ENCODE data around the gene MTMR3.
A peak's percentile ranks its signal among the peaks of the same experiment; 100 is the strongest.

MTMR3 gene

DNA sequence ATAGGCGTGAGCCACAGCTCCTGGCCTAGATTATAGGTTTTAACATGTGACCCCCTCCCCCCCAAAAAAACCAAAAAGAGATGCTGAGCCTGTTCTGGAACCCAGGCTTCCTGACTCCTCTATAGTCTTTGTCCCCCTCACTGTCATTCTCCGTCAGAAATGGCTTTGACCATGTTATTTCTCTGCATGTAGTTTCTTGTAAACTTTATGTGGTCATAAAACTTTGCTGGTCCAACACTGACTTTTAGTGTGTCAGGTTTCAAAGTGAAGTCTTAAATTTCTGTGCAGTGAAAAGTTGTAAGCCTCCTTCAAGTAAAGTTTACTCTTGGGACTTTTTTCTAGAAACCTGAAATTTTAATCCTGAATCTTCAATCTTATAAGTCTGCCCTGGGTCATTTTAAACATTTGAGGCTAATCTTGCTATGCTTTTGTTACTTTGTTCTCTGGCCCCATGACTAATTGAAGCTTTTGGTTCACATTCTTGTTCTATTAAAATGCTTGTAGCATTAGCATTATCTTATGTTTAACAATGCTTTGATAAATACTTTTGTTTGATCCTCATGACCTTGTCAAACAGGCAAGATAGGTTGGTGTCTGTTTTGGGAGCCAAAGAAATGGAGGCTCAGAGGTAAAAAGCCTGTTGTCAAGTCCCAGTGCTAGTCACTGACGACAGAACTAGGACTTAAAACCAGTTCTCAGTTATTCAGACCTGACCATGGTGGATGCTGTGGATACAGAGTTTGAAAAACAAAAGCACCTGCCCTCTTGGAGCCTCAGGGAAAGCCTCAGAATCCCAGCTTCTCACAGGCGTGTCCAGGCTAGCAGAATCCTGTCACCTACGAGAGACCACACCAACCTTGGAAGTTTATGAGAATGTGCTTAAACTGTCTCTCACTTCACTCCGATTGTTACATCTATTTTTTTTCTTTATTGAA is 109.6 kb downstream of the MTMR3 start:
- Mint-ChIP-seq H3K4me3 (no peak overlapping the region), H3K27ac (no peak overlapping the region), H3K4me1 (no peaks in the 10 kb centered on the region), H3K9me3 (no peaks in the 10 kb centered on the region), H3K27me3 (no peaks in the 10 kb centered on the region)
- ATAC-seq (no peak), DNase-seq (no peak)

DNA sequence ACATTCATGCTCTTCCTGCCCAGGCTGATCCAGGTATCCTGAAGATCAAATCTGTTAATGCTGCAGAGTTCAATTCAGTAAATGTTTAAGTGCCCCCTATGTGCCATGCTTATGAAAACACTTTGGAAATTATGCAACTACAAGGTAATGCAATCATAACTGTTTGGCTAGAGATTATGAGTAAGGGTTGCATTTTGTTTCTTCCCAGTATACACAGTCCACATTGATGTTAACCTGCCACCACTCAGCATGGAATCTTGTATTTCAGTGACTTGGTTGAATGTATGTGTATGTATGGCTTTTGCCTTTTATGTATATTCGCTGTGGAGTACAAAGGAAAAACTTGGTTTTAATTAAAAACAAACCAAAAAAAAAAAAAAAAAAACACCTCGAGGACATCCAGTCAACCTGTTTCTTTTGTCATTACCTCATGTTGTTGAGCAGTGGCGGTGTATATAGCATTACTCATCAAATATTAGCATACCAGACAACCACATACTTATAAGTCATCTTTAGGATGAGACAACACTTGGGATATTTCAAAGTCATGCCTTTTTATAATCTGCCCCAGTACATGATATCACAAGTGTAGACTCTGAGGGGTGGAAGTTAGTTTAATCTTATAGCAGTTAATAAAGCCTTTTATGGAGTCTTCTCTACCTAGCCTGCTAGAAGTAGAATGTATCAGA is 111.2 kb downstream of the MTMR3 start:
- ATAC-seq (peak; percentile 85), DNase-seq (no peak)
- no peaks in the 10 kb centered on the region for H3K27me3 Mint-ChIP-seq
- H3K27ac Mint-ChIP-seq: peak overlapping the region in 1 of 2 donors; percentile 63
- no peak overlapping the region for H3K4me3 Mint-ChIP-seq
- H3K9me3 Mint-ChIP-seq: no peaks in the 10 kb centered on the region
- H3K4me1 Mint-ChIP-seq: no peaks in the 10 kb centered on the region

DNA sequence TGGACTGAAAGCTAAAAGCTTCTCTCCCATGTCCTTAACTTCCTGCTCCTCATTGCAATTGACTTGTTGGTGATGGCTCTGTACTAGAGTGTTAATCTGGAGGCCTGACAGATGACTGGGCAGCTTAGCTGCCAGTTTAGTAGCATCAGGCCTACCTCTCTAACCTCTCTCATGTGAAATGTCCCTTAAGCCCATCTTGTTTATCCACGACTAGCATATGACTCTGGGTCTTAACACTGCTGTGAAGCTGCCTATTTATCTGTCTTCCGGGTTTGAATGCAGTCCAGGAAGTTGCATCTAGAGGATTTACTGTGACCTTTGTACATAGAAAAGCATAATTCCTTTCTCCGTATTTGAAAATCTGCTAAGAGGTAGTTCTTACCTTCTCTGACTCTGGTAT is 112.0 kb downstream of the MTMR3 start:
- H3K4me3 Mint-ChIP-seq: no peak overlapping the region
- no peaks in the 10 kb centered on the region for H3K27me3 Mint-ChIP-seq
- no peak overlapping the region for H3K27ac Mint-ChIP-seq
- no peaks in the 10 kb centered on the region for H3K9me3 Mint-ChIP-seq
- H3K4me1 Mint-ChIP-seq: no peaks in the 10 kb centered on the region
- no peak for ATAC-seq
- no peak for DNase-seq

DNA sequence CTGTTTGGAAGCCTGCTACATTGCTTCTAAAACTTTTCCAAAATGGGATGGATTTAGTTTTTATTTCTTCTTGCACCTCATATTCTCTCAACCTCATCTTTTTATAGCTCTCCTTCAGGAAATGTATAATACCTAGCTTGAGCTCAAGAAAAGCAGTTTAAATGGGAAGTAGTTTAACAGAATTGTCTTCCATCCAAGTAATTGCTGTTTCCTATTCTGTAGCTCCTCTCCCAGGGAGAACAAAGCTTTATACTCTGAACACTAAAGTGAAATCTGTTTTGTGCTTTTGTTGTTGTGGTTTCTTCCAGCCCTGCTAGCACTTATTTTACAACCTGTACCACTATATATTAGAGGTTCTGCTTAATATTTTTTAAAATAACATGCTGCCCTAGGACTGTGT is 114.1 kb downstream of the MTMR3 start:
- DNase-seq (no peak), ATAC-seq (no peak)
- H3K4me1 Mint-ChIP-seq: peaks cover 7% of the 10 kb centered on the region
- peak overlapping the region in 1 of 2 donors; percentile 54 for H3K27ac Mint-ChIP-seq
- no peak overlapping the region for H3K4me3 Mint-ChIP-seq
- H3K9me3 Mint-ChIP-seq: no peaks in the 10 kb centered on the region
- H3K27me3 Mint-ChIP-seq: no peaks in the 10 kb centered on the region

DNA sequence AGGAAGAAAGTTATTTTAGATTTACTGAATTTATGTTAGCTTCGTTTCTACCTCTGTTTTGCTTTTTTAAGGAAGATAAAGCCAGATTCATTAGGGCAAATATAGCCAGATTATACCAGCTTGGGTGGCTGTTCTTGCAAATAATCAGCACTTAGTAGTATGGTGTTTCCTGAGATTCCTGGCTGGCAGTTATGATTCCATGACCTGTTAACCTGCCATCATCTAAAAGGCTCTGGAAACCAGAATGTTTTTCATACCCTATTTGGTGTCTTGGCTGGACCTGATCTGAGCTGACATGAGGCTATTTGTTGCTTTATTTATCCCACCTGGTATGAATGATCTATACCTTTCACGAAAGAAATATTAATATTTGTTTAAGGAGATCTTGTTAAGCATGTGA is 114.5 kb downstream of the MTMR3 start:
- Mint-ChIP-seq H3K27ac (no peak overlapping the region), H3K4me3 (no peak overlapping the region), H3K27me3 (no peaks in the 10 kb centered on the region), H3K9me3 (no peaks in the 10 kb centered on the region), H3K4me1 (peaks cover 7% of the 10 kb centered on the region)
- ATAC-seq (no peak), DNase-seq (no peak)

DNA sequence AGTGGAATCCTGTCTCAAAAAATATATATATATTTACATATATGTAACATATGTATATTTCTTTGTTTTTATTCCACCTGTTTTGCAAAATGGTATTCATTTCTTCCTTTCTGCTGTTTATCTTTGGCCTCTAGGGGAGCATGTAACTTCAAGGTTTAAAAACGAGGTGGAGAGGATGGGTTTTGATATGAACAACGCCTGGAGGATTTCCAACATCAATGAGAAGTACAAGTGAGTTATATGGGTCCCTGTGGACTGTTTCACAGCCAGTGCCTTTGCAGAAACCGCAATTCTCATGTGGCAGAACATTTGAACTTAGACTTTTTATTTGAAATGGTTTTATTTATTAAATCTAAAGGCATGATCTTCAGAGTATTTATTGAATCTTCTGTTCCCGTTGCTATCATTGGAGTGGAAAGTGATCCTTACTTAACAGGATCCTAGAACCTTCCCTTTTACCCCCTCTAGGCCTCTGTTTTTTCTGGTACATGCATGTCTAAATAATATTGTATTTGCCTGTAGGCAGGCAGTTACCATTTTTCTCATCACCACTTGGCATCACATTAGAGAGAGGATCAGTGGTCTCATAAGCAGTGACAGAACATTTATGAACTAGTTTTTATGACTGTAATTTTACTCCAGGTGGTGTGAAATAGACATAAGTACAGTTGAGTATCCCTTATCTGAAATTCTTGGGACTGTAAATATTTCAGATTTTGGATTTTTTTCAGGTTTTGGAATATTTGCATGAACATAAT is 115.8 kb downstream of the MTMR3 start:
- DNase-seq (no peak), ATAC-seq (no peak)
- no peaks in the 10 kb centered on the region for H3K27me3 Mint-ChIP-seq
- H3K27ac Mint-ChIP-seq: no peak overlapping the region
- H3K4me3 Mint-ChIP-seq: no peak overlapping the region
- H3K4me1 Mint-ChIP-seq: peaks cover 7% of the 10 kb centered on the region
- no peaks in the 10 kb centered on the region for H3K9me3 Mint-ChIP-seq

DNA sequence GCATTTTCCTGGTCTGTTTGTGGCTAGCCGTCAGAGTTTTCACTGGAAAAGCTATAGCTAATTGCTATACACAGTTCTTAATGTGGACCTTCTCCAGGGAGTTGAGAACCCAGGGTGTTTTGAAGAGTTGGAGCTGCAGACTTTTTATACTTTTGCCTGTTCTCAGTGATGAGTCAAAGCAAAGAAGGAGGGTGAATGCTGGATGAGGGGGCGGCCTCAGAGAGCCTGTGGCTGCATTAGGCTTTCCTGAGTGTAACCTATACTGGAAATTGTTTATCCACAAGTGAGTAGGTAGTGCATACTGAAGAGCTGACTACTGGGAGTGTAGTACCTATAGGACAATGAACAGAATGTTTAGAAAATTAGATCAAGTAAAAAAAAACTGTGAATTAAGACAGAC is 117.6 kb downstream of the MTMR3 start:
- ATAC-seq: no peak
- DNase-seq: no peak
- no peaks in the 10 kb centered on the region for H3K27me3 Mint-ChIP-seq
- peaks cover 7% of the 10 kb centered on the region for H3K4me1 Mint-ChIP-seq
- no peak overlapping the region for H3K27ac Mint-ChIP-seq
- no peak overlapping the region for H3K4me3 Mint-ChIP-seq
- H3K9me3 Mint-ChIP-seq: no peaks in the 10 kb centered on the region

DNA sequence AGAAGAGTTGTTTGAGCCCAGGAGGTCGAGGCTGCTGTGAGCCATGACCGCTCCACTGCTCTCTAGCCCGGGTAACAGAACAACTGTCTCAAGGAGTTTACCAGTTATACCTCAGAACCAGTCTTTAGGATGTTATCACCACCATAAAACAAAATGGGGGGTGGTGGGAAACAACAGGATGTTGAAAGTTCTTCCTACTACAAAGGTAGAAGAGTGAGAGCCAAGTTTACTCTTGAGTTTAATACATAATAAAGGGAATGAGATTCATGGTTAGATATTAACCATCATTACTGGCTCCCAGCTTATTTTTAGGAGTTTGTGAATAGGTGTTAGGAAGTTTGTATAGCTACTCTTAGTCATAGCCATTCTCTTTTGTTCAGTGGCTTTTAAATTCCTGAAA is 118.5 kb downstream of the MTMR3 start:
- H3K4me1 Mint-ChIP-seq: peaks cover 7% of the 10 kb centered on the region
- no peaks in the 10 kb centered on the region for H3K9me3 Mint-ChIP-seq
- ATAC-seq (no peak), DNase-seq (no peak)
- H3K27me3 Mint-ChIP-seq: no peaks in the 10 kb centered on the region
- H3K4me3 Mint-ChIP-seq: no peak overlapping the region
- H3K27ac Mint-ChIP-seq: no peak overlapping the region

DNA sequence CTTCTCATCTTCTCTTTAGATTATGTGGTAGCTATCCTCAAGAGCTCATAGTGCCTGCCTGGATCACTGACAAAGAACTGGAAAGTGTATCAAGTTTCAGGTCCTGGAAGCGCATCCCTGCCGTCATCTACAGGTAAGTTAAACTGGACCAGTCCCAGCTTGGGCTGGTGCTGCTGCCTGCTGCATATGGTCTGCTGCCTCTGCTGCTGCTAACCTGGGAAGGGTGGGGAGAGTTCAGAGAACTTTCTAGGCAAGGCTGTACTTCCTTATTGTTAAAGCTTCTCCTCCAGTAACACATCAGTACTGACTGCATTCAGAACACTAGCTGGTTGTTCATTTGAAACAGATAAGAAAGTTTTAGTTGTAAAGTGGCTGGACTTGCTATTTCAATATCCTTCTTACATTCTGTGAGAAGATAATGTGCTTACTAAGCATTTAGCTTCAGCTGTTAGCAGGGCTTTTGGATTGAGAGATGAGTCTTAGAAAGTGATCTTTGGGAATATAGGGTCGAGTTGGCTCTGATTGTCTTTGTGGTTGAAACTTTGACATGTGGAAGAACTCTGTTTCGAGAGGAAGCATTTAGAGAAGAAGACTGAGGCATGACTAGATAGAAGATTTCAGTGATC is 120.0 kb downstream of the MTMR3 start:
- Mint-ChIP-seq H3K9me3 (no peaks in the 10 kb centered on the region), H3K4me1 (peaks cover 7% of the 10 kb centered on the region), H3K27ac (no peak overlapping the region), H3K4me3 (no peak overlapping the region), H3K27me3 (no peaks in the 10 kb centered on the region)
- ATAC-seq (no peak), DNase-seq (no peak)

DNA sequence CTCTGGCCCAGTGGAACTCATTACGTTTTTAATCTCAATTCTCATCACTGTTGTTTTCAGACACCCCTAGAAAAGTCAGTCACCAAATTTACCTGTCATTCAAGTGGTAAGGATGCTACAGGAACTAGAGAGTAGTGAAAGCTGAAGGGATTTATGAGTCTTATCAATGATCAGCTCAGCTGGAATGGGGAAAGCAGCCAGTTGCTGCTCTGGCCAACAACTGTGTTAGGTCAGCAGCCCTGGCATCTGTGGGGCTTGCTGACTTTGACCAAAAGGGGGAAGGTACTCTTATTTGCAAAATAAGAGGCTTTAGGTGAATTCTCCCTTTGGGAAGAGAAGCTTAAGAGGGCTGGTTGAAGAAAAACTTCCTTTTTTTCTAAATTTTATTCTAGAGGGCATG is 121.1 kb downstream of the MTMR3 start:
- ATAC-seq (no peak), DNase-seq (no peak)
- Mint-ChIP-seq H3K4me1 (peaks cover 7% of the 10 kb centered on the region), H3K4me3 (no peak overlapping the region), H3K27me3 (no peaks in the 10 kb centered on the region), H3K9me3 (no peaks in the 10 kb centered on the region), H3K27ac (no peak overlapping the region)

DNA sequence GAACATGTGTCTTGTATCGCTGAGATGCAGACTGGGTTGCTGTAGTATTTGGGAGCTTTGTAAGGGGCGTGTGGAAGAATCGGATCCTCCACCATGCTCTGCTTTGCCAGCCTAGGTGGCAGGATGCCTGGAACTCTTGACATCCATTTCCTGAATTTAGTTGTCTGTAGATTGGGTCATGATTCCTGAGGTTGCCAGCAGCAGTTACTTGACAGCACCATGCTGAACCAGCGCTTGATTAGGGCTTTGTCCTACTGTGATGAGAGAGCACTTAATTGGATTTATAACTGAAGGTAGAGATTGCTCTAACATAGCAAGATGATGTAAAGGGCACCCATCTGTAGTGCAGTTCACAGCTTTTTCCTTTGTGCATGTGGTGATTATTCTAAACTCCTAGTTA is 121.7 kb downstream of the MTMR3 start:
- Mint-ChIP-seq H3K27me3 (no peaks in the 10 kb centered on the region), H3K27ac (no peak overlapping the region), H3K4me1 (peaks cover 7% of the 10 kb centered on the region), H3K9me3 (no peaks in the 10 kb centered on the region), H3K4me3 (no peak overlapping the region)
- DNase-seq (no peak), ATAC-seq (no peak)

DNA sequence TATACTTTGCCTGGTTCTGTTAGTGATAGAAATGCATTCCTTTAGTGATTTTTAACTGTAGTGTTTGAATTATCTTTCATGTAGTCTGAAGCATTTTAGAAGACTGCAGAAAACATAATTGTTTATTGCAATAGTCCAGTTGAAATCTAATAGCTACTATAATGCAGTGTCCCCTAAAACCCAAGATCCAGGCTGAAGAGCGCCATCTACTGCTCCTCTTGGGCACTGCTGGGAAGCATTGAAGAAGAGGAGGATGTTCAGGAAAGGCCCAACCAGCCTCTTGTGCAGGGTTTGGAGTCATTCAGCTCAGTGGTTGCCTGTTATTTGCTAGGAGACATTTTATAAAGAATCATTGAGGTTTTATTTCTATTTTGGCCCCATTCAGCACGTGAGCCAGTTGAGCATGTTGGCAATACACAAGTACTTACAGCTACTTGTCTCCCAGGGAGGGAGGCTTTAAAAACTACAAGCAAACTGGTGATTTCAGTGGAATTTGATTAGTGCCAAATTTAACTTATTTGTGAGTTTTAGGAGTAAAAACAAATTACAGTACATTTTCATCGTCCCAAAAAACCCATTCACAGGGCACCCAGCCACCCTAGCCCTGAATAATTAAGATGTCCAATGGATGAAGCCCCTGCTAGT is 122.4 kb downstream of the MTMR3 start:
- ATAC-seq (peak; percentile 65), DNase-seq (peak; percentile 46 to 59)
- Mint-ChIP-seq H3K27me3 (no peaks in the 10 kb centered on the region), H3K4me3 (no peak overlapping the region), H3K4me1 (peaks cover 6% of the 10 kb centered on the region), H3K9me3 (no peaks in the 10 kb centered on the region), H3K27ac (no peak overlapping the region)

DNA sequence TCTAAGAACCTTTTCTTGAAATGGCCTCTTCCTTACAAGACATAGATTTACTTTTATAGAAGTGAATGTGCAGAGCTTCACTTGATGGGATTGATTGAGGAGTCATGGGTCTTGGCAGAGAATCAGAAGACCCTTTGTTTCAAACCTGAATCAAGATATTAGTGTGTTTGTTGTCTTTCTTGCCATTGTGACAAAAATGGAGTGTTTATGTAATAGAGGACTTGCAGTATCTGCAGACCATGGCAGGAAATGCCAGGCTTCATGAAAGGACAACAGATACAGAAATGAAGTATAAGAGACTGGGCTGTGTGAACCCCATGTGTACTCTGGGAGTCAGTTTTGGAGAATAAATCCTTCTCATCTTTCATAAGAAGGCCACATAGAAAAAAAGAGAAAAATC is 124.4 kb downstream of the MTMR3 start:
- DNase-seq: no peak
- no peak for ATAC-seq
- Mint-ChIP-seq H3K9me3 (no peaks in the 10 kb centered on the region), H3K27ac (no peak overlapping the region), H3K27me3 (no peaks in the 10 kb centered on the region), H3K4me3 (no peak overlapping the region), H3K4me1 (no peaks in the 10 kb centered on the region)

DNA sequence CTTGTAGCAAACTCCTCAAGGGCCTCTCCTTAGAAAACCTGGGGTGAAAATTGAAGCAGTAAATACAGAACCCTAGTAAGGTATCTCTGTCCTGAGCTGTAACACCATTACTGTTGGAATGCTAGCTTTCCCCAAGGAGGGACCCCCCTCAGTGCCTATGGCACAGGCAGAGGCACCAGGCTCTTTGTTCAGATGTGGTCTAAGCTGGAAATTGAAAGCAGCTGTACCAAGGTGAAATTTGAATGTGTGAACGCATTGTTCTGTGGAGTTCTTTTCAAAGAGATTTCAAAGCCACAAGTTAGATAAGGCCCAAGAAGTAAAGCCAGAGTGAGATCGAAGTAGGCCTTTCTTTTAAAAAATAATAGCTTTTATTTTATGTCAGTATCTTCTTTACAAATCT is 125.4 kb downstream of the MTMR3 start:
- H3K4me3 Mint-ChIP-seq: no peak overlapping the region
- DNase-seq (no peak), ATAC-seq (no peak)
- no peak overlapping the region for H3K27ac Mint-ChIP-seq
- H3K9me3 Mint-ChIP-seq: no peaks in the 10 kb centered on the region
- no peaks in the 10 kb centered on the region for H3K27me3 Mint-ChIP-seq
- no peaks in the 10 kb centered on the region for H3K4me1 Mint-ChIP-seq

DNA sequence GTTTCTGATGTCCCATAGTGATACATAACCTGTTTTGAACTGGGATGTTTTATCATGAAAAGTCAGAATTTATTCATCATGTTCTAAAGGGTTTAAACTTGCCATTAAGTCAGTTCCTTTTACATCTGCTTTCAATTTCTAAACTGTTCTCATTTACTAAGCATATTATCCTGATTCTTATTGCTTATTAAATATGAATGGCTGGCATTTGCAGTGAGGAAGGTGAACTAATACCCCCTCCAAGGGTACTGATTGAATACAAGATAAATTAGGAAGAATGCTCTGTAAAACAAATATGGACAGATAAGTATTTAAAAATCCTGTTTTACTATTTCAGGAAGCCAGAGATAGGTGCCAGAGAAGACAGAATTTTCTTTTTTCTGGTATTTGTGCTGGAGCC is 126.5 kb downstream of the MTMR3 start:
- no peaks in the 10 kb centered on the region for H3K9me3 Mint-ChIP-seq
- H3K4me1 Mint-ChIP-seq: no peaks in the 10 kb centered on the region
- no peaks in the 10 kb centered on the region for H3K27me3 Mint-ChIP-seq
- ATAC-seq (no peak), DNase-seq (no peak)
- peak overlapping the region in 1 of 2 donors; percentile 72 for H3K27ac Mint-ChIP-seq
- H3K4me3 Mint-ChIP-seq: no peak overlapping the region
